Panc1 (cell line): ENCODE results near the gene THBS2.

Experiments used
- CTCF ChIP-seq: fragments of 450-650 bp; IDR thresholded peaks from 2 replicates; pipeline ENCODE4 v1.5.1; 2017; ENCODE audit warnings: mild to moderate bottlenecking
- TCF7L2 ChIP-seq: IDR thresholded peaks from 2 replicates; pipeline ENCODE4 v1.6.1; 2011; ENCODE audit warnings: mild to moderate bottlenecking, low read depth, low read length, inconsistent platforms

- TF ChIP-seq CTCF (no peak), TCF7L2 (no peak)
Observed at GRCh38 chr6:169230946-169231789, 22.5 kb downstream of the THBS2 start.
